Anterior cingulate cortex (tissue), 58 donors: Measurements from ENCODE around the gene SLCO6A1.
A peak's percentile ranks its signal among the peaks of the same experiment; 100 is the strongest.

Source experiments
- DNase-seq, 58 donors: peaks; one replicate each; lab custom pipeline; 2025; lab: John Stamatoyannopoulos, UW

The SLCO6A1 gene

DNA sequence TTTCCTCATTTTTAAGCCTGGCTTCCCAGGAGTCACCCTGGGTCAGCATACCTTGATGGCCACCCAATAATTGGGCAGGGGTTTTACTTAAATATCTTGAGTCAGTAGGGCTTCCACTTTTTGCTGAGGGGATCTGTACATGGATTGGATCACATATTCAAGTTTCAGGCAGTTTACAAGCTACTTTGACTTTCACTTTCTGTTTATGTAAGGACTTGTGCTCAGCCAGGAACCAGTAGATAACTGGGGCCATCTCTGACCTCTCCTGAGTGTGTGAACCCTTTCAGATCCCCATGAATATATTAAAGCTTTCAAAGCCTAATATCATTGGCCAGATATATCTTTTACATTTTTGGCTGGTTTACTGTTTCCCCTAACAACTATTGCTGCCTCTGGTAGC lies 45.1 kb downstream of the SLCO6A1 start:
- DNase-seq: no peak

DNA sequence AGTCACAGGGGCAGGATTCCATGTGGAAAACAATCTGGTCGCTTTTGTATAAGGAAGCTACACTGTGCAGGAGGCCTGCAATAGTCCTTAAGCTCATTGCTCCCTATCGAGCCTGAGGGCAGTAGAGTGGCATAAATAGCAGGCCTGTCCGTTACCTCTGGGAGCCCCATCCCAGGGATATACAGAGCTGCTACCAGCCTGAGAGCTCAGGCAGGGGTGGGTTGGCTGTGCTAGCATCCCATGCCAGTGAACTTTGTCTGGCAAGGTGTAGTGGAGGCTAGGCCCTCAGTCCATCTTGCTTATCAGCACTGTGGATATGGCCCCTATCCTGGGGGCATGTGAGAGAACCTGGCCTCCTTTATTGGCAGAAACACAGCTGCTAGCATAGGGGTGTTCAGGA lies 47.7 kb downstream of the SLCO6A1 start:
- no peak for DNase-seq

DNA sequence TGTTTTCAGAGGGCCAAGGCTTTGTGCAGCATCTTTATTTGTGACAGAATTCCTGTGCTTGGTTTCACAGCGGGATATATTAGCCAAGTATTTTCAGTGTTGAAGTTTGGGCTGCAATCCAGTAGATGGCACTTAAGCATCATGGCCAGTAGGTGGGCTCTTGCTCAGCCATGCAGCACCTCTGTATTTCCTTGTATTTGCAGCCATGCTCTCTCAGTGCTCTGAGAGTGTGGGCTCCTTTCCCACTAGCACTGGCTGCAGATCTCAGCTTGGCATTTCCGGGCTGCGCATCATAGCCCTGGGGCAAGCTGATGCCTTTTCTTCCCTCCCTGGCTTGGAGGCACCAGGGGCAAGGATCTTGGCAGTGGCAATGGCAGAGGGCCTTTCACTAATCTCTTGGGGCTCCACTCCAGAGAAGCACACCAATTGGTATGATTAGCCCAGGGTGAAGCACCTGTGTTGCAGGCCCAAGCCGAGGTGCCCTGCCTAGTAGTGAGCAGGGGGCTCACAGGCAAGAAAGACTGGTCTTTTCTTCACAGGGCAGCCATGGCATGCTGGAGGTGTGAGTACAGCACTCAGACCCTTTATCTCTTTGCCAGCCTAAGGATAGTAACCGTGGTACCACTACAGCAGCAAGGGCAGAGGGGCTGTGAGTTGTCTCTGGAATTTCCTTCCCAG lies 48.3 kb downstream of the SLCO6A1 start:
- no peak for DNase-seq

DNA sequence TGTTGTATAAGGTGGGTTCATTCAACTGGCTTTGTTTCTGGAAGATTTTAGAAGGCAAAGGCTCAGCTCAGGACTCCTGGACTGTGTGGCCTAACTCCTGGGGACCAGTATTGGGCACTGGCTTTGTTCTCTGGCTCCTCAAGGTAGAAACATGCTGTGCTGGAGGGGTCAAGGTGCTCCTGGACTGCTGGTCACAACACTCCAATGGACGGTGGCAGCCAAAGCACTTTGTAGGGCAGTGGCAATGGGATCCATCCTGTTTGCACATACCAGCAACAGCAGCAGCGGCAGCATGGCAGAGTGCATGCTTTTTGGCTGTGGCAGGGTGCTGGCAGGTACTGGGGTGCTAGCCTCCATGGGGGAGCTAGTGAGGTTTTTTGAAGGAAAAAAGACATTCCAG lies 65.3 kb downstream of the SLCO6A1 start:
- no peak for DNase-seq

DNA sequence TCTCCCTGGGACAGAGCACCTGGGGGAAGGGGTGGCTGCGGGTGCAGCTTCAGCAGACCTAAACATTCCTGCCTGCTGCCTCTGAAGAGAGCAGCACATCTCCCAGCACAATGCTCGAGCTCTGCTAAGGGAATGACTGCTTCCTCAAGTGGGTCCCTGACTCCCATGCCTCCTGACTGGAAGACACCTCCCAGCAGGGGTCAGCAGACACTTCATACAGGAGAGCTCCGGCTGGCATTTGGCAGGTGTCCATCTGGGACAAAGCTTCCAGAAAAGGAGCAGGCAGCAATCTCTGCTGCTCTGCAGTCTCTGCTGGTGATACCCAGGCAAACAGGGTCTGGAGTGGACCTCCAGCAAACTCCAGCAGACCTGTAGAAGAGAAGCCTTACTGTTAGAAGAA lies 77.2 kb downstream of the SLCO6A1 start:
- DNase-seq: peak in 1 of 58 donors; percentile 1

DNA sequence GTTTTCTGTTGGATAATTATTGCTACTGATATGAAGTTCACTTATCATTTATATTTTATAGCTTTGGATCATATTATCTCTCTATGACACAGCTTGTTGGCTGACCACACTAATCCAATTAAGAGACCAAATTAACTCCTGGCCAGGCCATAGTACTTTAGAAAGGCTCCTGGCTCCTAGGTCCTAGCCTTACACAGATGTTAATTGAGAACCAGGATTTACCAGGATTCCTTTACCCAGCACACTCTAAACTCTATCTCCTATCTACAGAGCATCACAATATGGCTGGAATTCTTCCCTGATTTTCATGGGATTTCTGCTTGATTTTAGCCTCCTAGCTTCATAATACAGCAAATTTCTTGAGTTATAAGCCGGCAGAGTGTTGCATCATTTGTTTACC lies 80.3 kb downstream of the SLCO6A1 start:
- DNase-seq: no peak

DNA sequence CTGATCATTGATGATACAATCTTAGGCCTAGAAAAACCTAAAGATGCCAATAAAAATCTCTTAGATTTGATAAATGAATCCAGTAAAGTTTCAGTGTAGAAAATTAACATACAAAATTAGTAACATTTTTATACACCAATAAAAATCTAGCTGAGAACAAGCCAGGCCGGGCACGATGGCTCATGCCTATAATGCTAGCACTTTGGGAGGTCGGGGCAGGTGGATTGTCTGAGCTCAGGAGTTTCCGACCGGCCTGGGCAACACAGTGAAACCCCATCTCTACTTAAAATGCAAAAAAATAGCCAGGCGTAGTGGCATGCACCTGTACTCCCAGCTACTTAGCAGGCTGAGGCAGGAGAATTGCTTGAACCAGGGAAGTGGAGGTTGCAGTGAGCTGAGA lies 84.4 kb downstream of the SLCO6A1 start:
- DNase-seq: no peak

DNA sequence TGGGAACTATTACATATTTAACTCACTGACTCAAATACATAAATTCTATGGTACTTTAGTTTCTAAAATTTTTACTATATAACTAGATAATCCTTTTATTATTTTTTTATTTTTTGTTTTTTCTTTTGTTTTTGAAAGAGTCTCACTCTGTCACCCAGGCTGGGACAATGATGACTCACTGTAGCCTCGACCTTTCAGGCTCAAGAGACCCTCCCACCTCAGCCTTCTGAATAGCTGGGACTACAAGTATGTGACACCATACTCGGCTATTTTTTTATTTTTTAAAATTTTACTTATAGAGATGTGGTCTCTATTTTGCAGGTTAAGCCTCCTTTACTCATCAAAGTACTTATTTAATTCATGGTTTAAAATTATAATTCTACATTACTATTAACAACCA lies 110.6 kb downstream of the SLCO6A1 start:
- no peak for DNase-seq

DNA sequence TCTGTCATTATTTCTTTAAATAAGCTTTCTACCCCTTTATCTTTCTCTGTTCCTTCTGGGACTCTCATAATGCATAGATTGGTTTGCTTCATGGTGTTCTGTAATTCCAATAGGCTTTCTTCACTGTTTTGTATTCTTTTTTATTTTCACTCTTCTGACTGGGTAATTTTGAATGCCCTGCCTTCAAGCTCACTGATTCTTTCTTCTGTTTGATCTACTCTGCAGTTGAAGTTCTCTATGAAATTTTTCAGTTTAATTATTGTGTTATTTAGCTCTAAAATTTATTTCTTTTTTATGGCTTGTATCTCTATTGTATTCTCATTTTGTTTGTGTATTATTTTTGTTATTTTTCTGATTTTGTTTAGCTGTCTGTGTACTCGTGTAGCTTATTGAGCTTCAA lies 113.4 kb downstream of the SLCO6A1 start:
- no peak for DNase-seq

DNA sequence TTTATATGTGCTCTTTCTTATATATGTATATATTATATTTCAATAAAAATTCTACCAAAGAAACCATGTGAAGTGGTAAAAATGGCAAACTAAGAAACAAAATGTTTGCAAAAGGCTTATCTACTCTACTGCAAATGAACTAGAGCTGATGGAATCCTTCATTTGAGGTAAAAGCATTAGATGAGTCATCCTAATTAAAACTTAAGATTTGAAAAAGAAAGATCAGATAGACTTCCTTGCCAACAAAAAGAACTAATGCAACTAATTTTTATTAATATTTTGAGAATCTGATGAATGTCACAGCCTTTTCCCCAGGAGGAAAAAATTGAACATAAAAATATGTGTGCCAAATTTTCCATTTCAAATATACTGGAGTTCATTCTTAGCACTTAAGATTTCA lies 118.6 kb downstream of the SLCO6A1 start:
- DNase-seq: no peak

DNA sequence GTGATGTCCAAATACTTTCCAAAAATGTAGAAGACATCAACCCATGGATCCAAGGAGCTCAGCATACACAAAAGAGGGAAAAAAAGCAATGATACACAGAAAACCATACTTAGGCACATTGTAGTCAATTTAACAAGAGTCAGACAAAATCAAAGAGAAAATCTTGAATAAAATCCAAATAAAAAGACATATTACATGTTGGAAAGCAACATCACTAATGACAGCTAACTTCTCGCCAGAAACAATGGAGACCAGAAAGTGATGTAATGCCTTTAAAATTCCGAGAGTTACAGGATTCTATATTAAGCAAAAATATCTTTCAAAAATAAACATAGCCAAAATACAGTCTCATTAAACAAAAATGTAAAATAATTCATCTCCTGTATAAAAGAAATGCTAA lies 122.9 kb downstream of the SLCO6A1 start:
- DNase-seq: no peak

DNA sequence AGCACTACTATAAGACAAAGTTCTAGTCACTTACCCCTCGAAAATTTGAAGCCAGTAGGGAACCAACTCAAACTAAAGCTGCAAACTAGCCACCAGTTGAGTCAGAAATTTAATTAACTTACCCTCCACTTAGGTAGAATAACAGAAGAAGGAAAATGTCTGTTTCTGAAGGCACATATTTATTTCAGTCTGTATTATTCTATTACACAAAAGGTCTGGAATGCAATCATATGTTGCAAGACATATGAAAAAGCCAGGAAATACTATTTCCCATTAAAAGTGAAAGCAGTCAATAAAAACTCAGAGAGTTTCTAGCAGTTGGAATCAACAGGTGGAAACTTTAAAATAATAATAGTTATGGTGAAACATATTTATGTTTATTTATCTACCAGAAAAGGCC lies 123.5 kb downstream of the SLCO6A1 start:
- no peak for DNase-seq

DNA sequence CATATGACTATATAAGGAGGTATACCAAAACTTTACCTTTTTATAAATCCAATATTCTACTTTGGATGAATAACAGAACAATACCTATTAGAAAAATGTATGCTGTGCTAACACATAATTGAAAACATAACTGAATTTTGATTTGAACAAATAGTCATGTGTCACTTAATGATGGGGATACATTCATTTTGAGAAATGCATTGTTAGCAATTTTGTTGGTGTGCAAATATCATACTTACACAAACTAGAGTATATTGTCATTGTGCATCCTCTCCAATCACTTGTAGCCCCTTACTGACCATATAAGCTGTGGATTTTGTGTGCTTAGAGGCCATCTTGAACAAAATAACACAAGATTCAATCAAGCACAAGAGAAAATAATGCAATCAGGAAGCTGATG lies 130.4 kb downstream of the SLCO6A1 start:
- no peak for DNase-seq

DNA sequence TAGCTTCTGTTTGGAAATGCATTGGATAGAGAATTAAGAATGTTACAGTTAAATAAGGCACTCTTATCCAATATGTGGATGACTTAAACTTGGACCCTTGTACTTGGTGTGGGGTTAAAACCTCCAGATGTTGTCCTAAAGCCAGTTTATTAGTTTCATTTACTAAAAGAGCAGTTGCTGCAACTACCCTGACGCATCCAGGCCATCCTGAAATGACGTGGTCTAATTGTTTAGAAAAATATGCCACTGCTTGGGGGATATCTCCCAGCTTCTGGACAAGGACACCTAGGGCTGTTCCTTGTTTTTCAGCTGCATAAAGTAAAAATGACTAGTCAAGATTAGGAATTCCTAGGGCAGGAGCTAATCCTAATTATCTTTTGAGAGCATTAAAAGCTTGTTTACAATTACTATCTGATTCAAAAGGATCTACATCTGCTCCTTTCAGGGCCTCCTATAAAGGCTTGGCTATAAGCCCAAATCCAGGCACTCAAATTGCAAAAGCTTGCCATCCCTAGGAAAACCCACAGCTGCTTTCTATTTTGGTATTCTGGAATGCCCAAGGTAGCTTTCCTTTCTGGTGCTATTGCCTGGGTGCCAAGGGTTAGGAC lies 157.0 kb downstream of the SLCO6A1 start:
- DNase-seq: no peak

DNA sequence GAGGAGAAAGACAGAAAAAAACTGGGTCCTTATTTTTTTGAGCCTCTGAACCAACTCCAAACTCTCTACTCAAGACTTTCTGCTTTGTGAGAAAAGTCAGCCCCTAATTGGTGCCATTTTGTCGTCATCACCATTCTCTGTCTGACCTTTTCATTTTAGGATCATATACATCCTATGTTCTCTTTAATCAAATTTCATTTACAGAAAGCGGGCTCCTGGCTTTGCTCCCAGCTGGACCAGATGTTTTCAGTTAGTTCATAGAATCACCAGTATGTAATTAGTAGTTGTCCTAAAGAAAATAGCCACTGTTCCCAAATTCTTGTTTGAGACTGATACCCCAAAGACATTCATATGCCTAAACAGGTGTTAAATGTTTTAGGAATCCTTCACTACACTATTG lies 174.1 kb downstream of the SLCO6A1 start:
- DNase-seq: no peak
